ENCODE data around the gene WDFY4. TPM values are rescaled to one million over a fixed set of nuclear protein-coding genes. Genes with fewer than 3 reads are reported as not detected.

Gene WDFY4
- polyA plus RNA-seq, 2 of the 4 experiments (the other 2 are of a cell fraction) = not detected

- no peak for TF ChIP-seq MYC (IDR thresholded peaks at IDR 0.05; ENCODE audit: borderline replicate concordance, low read length)
- TF ChIP-seq ELK1 (IDR thresholded peaks at IDR 0.05; ENCODE audit: low read depth, low read length) = no peak
- no peak for TF ChIP-seq NR3C1 (IDR thresholded peaks at IDR 0.05)
- TF ChIP-seq FOXS1 (CRISPR knock-in tag; IDR thresholded peaks at IDR 0.05) = no peak
- TF ChIP-seq HOXB13 (CRISPR knock-in tag; IDR thresholded peaks at IDR 0.05; ENCODE audit: low read depth) = no peak
- TF ChIP-seq EHF (CRISPR knock-in tag; IDR thresholded peaks at IDR 0.05) = no peak
- TF ChIP-seq ZSCAN20 (CRISPR knock-in tag; IDR thresholded peaks at IDR 0.05) = no peak
- no peak for TF ChIP-seq RFX5 (IDR thresholded peaks at IDR 0.05)
- TF ChIP-seq MAX (IDR thresholded peaks at IDR 0.05) = no peak
- no peak for TF ChIP-seq TP53 (CRISPR knock-in tag; IDR thresholded peaks at IDR 0.05)
- TF ChIP-seq RAD21 (conservative IDR thresholded peaks at IDR 0.05 in 1 of 2, IDR thresholded peaks at IDR 0.05 in 1 of 2) = no peak
- TF ChIP-seq CHD2 (IDR thresholded peaks at IDR 0.05; ENCODE audit: low read length, partially characterized antibody) = no peak
- no peak for TF ChIP-seq CHD4 (IDR thresholded peaks at IDR 0.05; ENCODE audit: borderline replicate concordance)
- no peak for TF ChIP-seq HDAC2 (IDR thresholded peaks at IDR 0.05)
- no peak for TF ChIP-seq HEYL (CRISPR knock-in tag; IDR thresholded peaks at IDR 0.05)
- no peak for TF ChIP-seq CEBPB (IDR thresholded peaks at IDR 0.05)
- TF ChIP-seq PHF8 (IDR thresholded peaks at IDR 0.05; ENCODE audit: borderline replicate concordance, low read depth) = no peak
- TF ChIP-seq HOXA7 (CRISPR knock-in tag; IDR thresholded peaks at IDR 0.05) = no peak
- no peak for TF ChIP-seq ATOH8 (CRISPR knock-in tag; IDR thresholded peaks at IDR 0.05; ENCODE audit: low read depth)
- TF ChIP-seq CBX8 (IDR thresholded peaks at IDR 0.05) = no peak
- no peak for DNase-seq (ENCODE audit: low read depth in 1 of 2, low spot score in 1 of 2)
- WGBS (ENCODE audit: missing lambda C conversion rate) = 25% methylated on average over 5 of the region's 5 CpGs
- no peak overlapping the region for H3K27ac ChIP-seq
- H3K4me1 ChIP-seq = no peaks in the 10 kb centered on the region
- no peak overlapping the region for H3K4me3 ChIP-seq
- ATAC-seq = no peak
- FAIRE-seq = no peak
- CTCF ChIA-PET = interaction anchor here (1.9 kb wide), 1 partner anchor 180 kb away, joined by 8 read pairs; no protein-coding TSS in a partner anchor
- H3K4me2 ChIP-seq = no peak overlapping the region
- H3K9me3 ChIP-seq = no peaks in the 10 kb centered on the region
- POLR2A ChIA-PET = no interaction called here
Observed at GRCh38 chr10:48983648-48984351, 299.1 kb downstream of the WDFY4 start.

GRCh38 chr10:48985621-48986158, 301.0 kb downstream of the WDFY4 start:
- Histone ChIP-seq H3K4me3 (no peak overlapping the region), H3K27ac (no peak overlapping the region), H3K4me2 (no peak overlapping the region), H3K9me3 (no peaks in the 10 kb centered on the region), H3K4me1 (no peaks in the 10 kb centered on the region)
- POLR2A ChIA-PET = no interaction called here
- TF ChIP-seq SREBF2 (IDR thresholded peaks at IDR 0.05) = no peak
- no peak for TF ChIP-seq MYC (IDR thresholded peaks at IDR 0.05; ENCODE audit: borderline replicate concordance, low read length)
- TF ChIP-seq ESRRA (IDR thresholded peaks at IDR 0.05; ENCODE audit: borderline replicate concordance, low read length) = no peak
- no peak for TF ChIP-seq CBX2 (IDR thresholded peaks at IDR 0.05; ENCODE audit: borderline replicate concordance, low read depth)
- TF ChIP-seq CEBPB (IDR thresholded peaks at IDR 0.05) = no peak
- TF ChIP-seq NR3C1 (IDR thresholded peaks at IDR 0.05) = no peak
- no peak for TF ChIP-seq PBX3 (IDR thresholded peaks at IDR 0.05)
- no peak for TF ChIP-seq NFE2L2 (conservative IDR thresholded peaks at IDR 0.05; ENCODE audit: low read length)
- TF ChIP-seq EHMT2 (IDR thresholded peaks at IDR 0.05; ENCODE audit: low read depth) = no peak
- TF ChIP-seq USF2 (IDR thresholded peaks at IDR 0.05) = no peak
- TF ChIP-seq ZNF302 (CRISPR knock-in tag; IDR thresholded peaks at IDR 0.05) = no peak
- no peak for TF ChIP-seq HDAC2 (IDR thresholded peaks at IDR 0.05)
- no peak for TF ChIP-seq REST (IDR thresholded peaks at IDR 0.05)
- no peak for TF ChIP-seq HEYL (CRISPR knock-in tag; IDR thresholded peaks at IDR 0.05)
- no peak for ATAC-seq
- CTCF ChIA-PET = interaction anchor here (1.1 to 1.9 kb wide), 2 partner anchors 329 to 533 kb away, joined by 4 read pairs; no protein-coding TSS in a partner anchor
- no peak for FAIRE-seq
- DNase-seq (ENCODE audit: low read depth in 1 of 2, low spot score in 1 of 2) = no peak
- WGBS (ENCODE audit: missing lambda C conversion rate) = 51% methylated on average over 5 of the region's 7 CpGs
